ENCODE data around the gene WDR93. TPM values are rescaled to one million over a fixed set of nuclear protein-coding genes. Genes with fewer than 3 reads are reported as not detected.

WDR93 gene
- total and polyA plus RNA-seq, 2 experiments from 2014 or later = 0.13 TPM; not detected in 1

DNA sequence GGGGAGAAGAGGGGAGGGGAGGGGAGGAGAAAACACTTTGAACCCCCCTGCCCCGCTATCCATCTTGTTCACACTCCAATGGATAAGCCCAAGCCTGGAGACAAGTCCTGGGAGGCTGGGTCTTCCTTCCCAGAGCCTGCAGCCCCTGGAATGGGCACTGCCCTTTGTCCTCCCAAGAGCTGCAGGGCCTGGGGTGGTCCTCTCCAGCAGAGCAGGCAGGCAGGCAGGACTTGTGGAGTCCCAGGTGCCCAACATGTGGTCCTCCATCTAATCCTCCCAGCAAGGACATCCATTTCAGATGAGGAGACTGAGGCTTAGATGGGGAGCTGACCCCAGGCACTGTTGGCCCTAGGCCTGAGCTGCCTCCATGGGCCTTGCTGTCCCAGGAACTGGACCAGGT is 75.1 kb downstream of the WDR93 start:
- H3K4me3 ChIP-seq = no peak overlapping the region
- no peaks in the 10 kb centered on the region for H3K9me2 ChIP-seq (replicated peaks; ENCODE audit: insufficient read depth)
- no peaks in the 10 kb centered on the region for H3K27me3 ChIP-seq
- H3K36me3 ChIP-seq (replicated peaks; ENCODE audit: insufficient read depth, low read depth) = no peaks in the 10 kb centered on the region
- TF ChIP-seq, protein P1, sequence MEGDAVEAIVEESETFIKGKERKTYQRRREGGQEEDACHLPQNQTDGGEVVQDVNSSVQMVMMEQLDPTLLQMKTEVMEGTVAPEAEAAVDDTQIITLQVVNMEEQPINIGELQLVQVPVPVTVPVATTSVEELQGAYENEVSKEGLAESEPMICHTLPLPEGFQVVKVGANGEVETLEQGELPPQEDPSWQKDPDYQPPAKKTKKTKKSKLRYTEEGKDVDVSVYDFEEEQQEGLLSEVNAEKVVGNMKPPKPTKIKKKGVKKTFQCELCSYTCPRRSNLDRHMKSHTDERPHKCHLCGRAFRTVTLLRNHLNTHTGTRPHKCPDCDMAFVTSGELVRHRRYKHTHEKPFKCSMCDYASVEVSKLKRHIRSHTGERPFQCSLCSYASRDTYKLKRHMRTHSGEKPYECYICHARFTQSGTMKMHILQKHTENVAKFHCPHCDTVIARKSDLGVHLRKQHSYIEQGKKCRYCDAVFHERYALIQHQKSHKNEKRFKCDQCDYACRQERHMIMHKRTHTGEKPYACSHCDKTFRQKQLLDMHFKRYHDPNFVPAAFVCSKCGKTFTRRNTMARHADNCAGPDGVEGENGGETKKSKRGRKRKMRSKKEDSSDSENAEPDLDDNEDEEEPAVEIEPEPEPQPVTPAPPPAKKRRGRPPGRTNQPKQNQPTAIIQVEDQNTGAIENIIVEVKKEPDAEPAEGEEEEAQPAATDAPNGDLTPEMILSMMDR (IDR thresholded peaks at IDR 0.05; ENCODE audit: poor library complexity) = no peak
- TF ChIP-seq EZH2phosphoT487 (IDR thresholded peaks at IDR 0.05; ENCODE audit: low read depth, severe bottlenecking, unreplicated experiment) = no peak
- no peaks in the 10 kb centered on the region for H3K79me2 ChIP-seq
- no peak overlapping the region for H3K4me2 ChIP-seq
- no peak for DNase-seq (ENCODE audit: low spot score)
- H3K27ac ChIP-seq = no peak overlapping the region
- H3K4me1 ChIP-seq (ENCODE audit: insufficient read depth) = peaks cover 14% of the 10 kb centered on the region
- no peaks in the 10 kb centered on the region for H3K9me3 ChIP-seq (ENCODE audit: low read depth)
- H2AFZ ChIP-seq = no peak overlapping the region
- no peaks in the 10 kb centered on the region for H4K20me1 ChIP-seq (ENCODE audit: insufficient read depth, poor library complexity, severe bottlenecking)
- no CpG with 5 or more reads among the region's 1 CpG for WGBS (ENCODE audit: low lambda C conversion rate, missing lambda C conversion rate)

DNA sequence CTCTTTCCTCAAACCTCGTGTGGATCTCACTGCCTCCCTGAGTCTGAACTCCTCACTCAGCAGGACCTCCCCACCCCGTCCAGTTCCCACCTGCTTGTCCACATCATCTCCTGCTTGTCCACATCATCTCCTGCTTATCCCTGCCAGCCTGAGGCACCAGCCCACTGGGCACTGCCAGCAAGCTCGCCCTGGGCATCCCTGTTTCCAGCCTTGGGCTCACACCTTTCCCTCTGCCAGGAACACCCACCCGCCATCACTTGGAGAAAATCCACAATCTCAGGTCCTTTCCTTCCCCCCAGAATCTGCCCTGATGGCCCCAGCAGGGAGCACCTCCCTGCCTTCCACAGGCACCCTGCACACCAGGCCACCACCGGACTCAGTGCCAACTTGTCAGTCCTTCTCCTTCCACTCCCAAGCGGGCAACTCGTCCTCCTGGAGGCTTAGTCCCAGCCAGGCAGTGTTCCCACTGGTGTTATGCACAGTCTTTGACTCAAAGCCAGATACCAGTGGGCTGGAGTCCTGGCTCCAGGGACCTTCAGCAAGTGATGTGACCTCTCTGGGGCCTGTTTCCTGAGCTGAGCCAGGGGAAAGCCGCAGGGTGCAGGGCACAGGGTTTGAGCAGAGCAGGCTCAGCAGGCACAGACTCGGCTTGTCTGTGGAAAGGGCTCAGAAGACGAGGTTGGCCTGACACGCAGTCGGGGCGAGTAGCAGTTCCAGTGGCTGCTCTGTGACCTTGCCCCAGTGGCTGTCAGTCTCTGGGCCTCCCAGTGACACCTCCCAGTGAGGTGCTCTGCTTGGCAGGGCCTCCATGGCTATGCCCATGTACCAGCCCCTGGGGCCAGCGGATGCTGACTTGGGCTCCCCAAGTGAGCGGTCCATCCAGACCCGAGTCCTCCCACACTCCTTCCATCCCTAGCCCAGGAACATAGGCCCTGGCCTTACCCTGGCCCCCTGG is 76.0 kb downstream of the WDR93 start:
- no peaks in the 10 kb centered on the region for H4K20me1 ChIP-seq (ENCODE audit: insufficient read depth, poor library complexity, severe bottlenecking)
- no peaks in the 10 kb centered on the region for H3K9me2 ChIP-seq (replicated peaks; ENCODE audit: insufficient read depth)
- H3K27ac ChIP-seq = no peak overlapping the region
- no peaks in the 10 kb centered on the region for H3K36me3 ChIP-seq (replicated peaks; ENCODE audit: insufficient read depth, low read depth)
- H3K9me3 ChIP-seq (ENCODE audit: low read depth) = no peaks in the 10 kb centered on the region
- H3K4me2 ChIP-seq = no peak overlapping the region
- H3K27me3 ChIP-seq = no peaks in the 10 kb centered on the region
- H3K4me3 ChIP-seq = no peak overlapping the region
- no peak overlapping the region for H2AFZ ChIP-seq
- TF ChIP-seq, protein P1 (IDR thresholded peaks at IDR 0.05; ENCODE audit: poor library complexity) = no peak
- TF ChIP-seq EZH2 (IDR thresholded peaks at IDR 0.05; ENCODE audit: borderline replicate concordance) = no peak
- no peak for TF ChIP-seq EZH2phosphoT487 (IDR thresholded peaks at IDR 0.05; ENCODE audit: low read depth, severe bottlenecking, unreplicated experiment)
- H3K4me1 ChIP-seq (ENCODE audit: insufficient read depth) = peaks cover 10% of the 10 kb centered on the region
- DNase-seq (ENCODE audit: low spot score) = no peak
- no peaks in the 10 kb centered on the region for H3K79me2 ChIP-seq
- WGBS (ENCODE audit: low lambda C conversion rate, missing lambda C conversion rate) = 89% methylated on average over 16 of the region's 16 CpGs

DNA sequence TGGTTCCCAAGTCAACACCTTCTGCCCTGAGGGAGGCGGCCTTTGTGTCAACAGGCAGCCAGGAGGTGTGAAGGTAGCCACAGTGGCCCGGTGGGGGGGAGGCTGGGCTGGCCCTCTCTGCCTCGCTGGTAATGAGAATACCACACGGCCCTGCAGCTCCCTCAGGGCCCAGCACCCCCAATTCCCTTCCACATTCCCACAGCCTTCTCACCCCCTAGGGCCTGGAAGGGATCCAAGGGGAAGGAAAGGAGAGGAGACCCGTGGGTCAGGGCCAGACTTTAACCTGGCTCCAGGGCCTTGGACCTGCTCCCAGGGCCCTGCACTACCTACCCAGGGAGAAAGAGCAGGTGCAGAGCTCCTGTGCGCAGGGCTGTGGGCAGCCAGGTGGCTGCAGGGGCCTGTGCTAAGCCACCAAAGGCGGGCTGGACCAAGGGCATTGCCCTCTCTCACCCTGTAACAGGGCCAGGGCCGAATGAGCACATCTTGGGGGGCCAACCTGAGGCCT is 76.9 kb downstream of the WDR93 start:
- Histone ChIP-seq H3K27me3 (no peaks in the 10 kb centered on the region), H3K4me2 (no peak overlapping the region), H3K9me2 (replicated peaks; ENCODE audit: insufficient read depth) (no peaks in the 10 kb centered on the region), H3K4me3 (no peak overlapping the region), H3K79me2 (no peaks in the 10 kb centered on the region), H3K4me1 (ENCODE audit: insufficient read depth) (peaks cover 7% of the 10 kb centered on the region), H3K9me3 (ENCODE audit: low read depth) (no peaks in the 10 kb centered on the region), H4K20me1 (ENCODE audit: insufficient read depth, poor library complexity, severe bottlenecking) (no peaks in the 10 kb centered on the region), H2AFZ (no peak overlapping the region), H3K27ac (no peak overlapping the region), H3K36me3 (replicated peaks; ENCODE audit: insufficient read depth, low read depth) (no peaks in the 10 kb centered on the region)
- WGBS (ENCODE audit: low lambda C conversion rate, missing lambda C conversion rate) = 76% methylated on average over 8 of the region's 8 CpGs
- no peak for TF ChIP-seq EZH2 (IDR thresholded peaks at IDR 0.05; ENCODE audit: borderline replicate concordance)
- TF ChIP-seq, protein P1 (IDR thresholded peaks at IDR 0.05; ENCODE audit: poor library complexity) = no peak
- no peak for TF ChIP-seq EZH2phosphoT487 (IDR thresholded peaks at IDR 0.05; ENCODE audit: low read depth, severe bottlenecking, unreplicated experiment)
- DNase-seq (ENCODE audit: low spot score) = peak; percentile 5
